Keratinocyte (primary cell): ENCODE results near the gene MYOM1.

Experiments used
- CTCF ChIP-seq, 3 experiments: IDR thresholded peaks in 1 of 3; conservative IDR thresholded peaks in 1 of 3; optimal IDR thresholded peaks in 1 of 3; 2 replicates in 2 of 3; 3 replicates in 1 of 3; pipeline versions ENCODE3 to v1.5.1; 2011; ENCODE audit warnings: low read length in 3 of 3, mild to moderate bottlenecking in 3 of 3, moderate library complexity in 2 of 3, control low read depth in 1 of 3, inconsistent platforms in 1 of 3; ENCODE audit not compliant: insufficient read depth in 2 of 3; ENCODE audit errors: extremely low read depth in 1 of 3
- EZH2 ChIP-seq: IDR thresholded peaks from one replicate; pipeline ENCODE4 v1.6.1; 2012; ENCODE audit warnings: inconsistent platforms, mild to moderate bottlenecking, low read length, moderate library complexity

GRCh38 chr18:3171631-3172030, 48.1 kb downstream of the MYOM1 start:
- TF ChIP-seq CTCF (optimal IDR thresholded peaks at IDR 0.05 in 1 of 3, IDR thresholded peaks at IDR 0.05 in 1 of 3, conservative IDR thresholded peaks at IDR 0.05 in 1 of 3; ENCODE audit: extremely low read depth in 1 of 3, insufficient read depth in 2 of 3, low read length in 3 of 3) (no peak), EZH2 (no peak)
